GM23248 (cell line): Measurements from ENCODE around the gene EYA4. TPM values are rescaled to one million over a fixed set of nuclear protein-coding genes. Genes with fewer than 3 reads are reported as not detected.

ENCODE experiments used
- DNase-seq: peaks from one replicate; pipeline ENCODE4 v3.0.0-alpha.2; 2015
- H2AFZ ChIP-seq: fragments of 200-600 bp; sonication (generic); 2 replicates; pipeline ENCODE4 v1.6.1; 2016; ENCODE audit warnings: antibody characterized with exemption
- H3F3A ChIP-seq: fragments of 200-600 bp; sonication (generic); 2 replicates; pipeline ENCODE4 v1.6.1; 2016; ENCODE audit warnings: mild to moderate bottlenecking, antibody characterized with exemption, mixed run types; ENCODE audit not compliant: insufficient read depth
- H3K27ac ChIP-seq: fragments of 200-600 bp; sonication (generic); 2 replicates; pipeline ENCODE4 v1.5.1; 2016; ENCODE audit warnings: mild to moderate bottlenecking
- H3K27me3 ChIP-seq: fragments of 200-600 bp; sonication (generic); replicated peaks from 2 replicates; pipeline ENCODE4 v1.6.1; 2016; ENCODE audit warnings: mild to moderate bottlenecking; ENCODE audit not compliant: insufficient read depth
- H3K36me3 ChIP-seq: fragments of 200-600 bp; sonication (generic); 2 replicates; pipeline ENCODE4 v1.6.1; 2016; ENCODE audit warnings: low read depth, mild to moderate bottlenecking
- H3K4me1 ChIP-seq: fragments of 200-600 bp; sonication (generic); 2 replicates; pipeline ENCODE4 v1.6.1; 2016; ENCODE audit warnings: mild to moderate bottlenecking; ENCODE audit not compliant: insufficient read depth
- H3K4me2 ChIP-seq: fragments of 200-600 bp; sonication (generic); one replicate; pipeline ENCODE4 v1.6.1; 2016; ENCODE audit warnings: mild to moderate bottlenecking; ENCODE audit not compliant: unreplicated experiment
- H3K4me3 ChIP-seq: fragments of 200-600 bp; sonication (generic); 2 replicates; pipeline ENCODE4 v1.5.1; 2016; ENCODE audit warnings: mild to moderate bottlenecking
- H3K79me2 ChIP-seq: fragments of 200-600 bp; sonication (generic); 2 replicates; pipeline ENCODE4 v1.6.1; 2016; ENCODE audit warnings: mild to moderate bottlenecking; ENCODE audit not compliant: insufficient read depth
- H3K9ac ChIP-seq: fragments of 200-600 bp; sonication (generic); 2 replicates; pipeline ENCODE4 v1.6.1; 2016; ENCODE audit warnings: mild to moderate bottlenecking
- H3K9me2 ChIP-seq: fragments of 200-600 bp; sonication (generic); 2 replicates; pipeline ENCODE4 v1.6.1; 2016; ENCODE audit warnings: mixed run types, mild to moderate bottlenecking, moderate library complexity; ENCODE audit not compliant: insufficient read depth
- H3K9me3 ChIP-seq: fragments of 200-600 bp; sonication (generic); one replicate; pipeline ENCODE4 v1.6.1; 2017; ENCODE audit warnings: low read depth
- H4K20me1 ChIP-seq: fragments of 200-600 bp; sonication (generic); 2 replicates; pipeline ENCODE4 v1.6.0; 2016; ENCODE audit not compliant: insufficient read depth
- EZH2 ChIP-seq: fragments of 200-600 bp; sonication (generic); IDR thresholded peaks from 2 replicates; pipeline ENCODE4 v1.6.1; 2018; ENCODE audit warnings: antibody characterized with exemption, mild to moderate bottlenecking; ENCODE audit not compliant: insufficient read depth, poor library complexity, severe bottlenecking
- EZH2phosphoT487 ChIP-seq: fragments of 200-600 bp; sonication (generic); IDR thresholded peaks from 2 replicates; pipeline ENCODE4 v1.6.1; 2018; ENCODE audit warnings: antibody characterized with exemption, moderate library complexity, mild to moderate bottlenecking, low read depth; ENCODE audit not compliant: insufficient read depth
- WGBS, 2 experiments: methylation state at CpG; one replicate each; pipeline ENCODE4 v1.1.6; 2015 to 2017; ENCODE audit warnings: low lambda C conversion rate in 2 of 2, low coverage in 1 of 2; ENCODE audit errors: missing lambda C conversion rate in 2 of 2; 5-methylcytosine and 5-hydroxymethylcytosine counted together
- in situ Hi-C: fragments of 300-500 bp; cut with MboI; formaldehyde crosslinking; loops from 2 replicates; pipeline ENCODE4 v1.15.0; 2020
- polyA plus RNA-seq: library from polyadenylated mRNA; unstranded; fragments of >200 nt; fragmentation: Nextera tagmentation; extraction: Ambion mirVana; gene quantifications from 2 replicates; pipeline ENCODE4 v1.2.1, GENCODE V29; 2016
- total RNA-seq: library from RNA; depleted of rRNA; stranded (reverse); fragments of >200 nt; shearing (Covaris generic); gene quantifications from 2 replicates; pipeline ENCODE4 v1.2.3, GENCODE V29; 2014

EYA4 gene
- total and polyA plus RNA-seq, 2 experiments from 2014 or later: not detected

GRCh38 chr6:133306931-133307330, 65.8 kb downstream of the EYA4 start:
- Histone ChIP-seq H3K9me2 (no peaks in the 10 kb centered on the region), H3K9me3 (no peaks in the 10 kb centered on the region), H2AFZ (no peak overlapping the region), H3K4me2 (no peak overlapping the region), H3K27ac (no peak overlapping the region), H3K9ac (no peak overlapping the region), H3K4me1 (no peaks in the 10 kb centered on the region), H3K36me3 (no peaks in the 10 kb centered on the region), H3K4me3 (no peak overlapping the region), H3K27me3 (0 out of 2 replicates have a peak, but pooled peaks cover 24% of the 10 kb centered on the region), H3F3A (no peaks in the 10 kb centered on the region), H4K20me1 (no peaks in the 10 kb centered on the region), H3K79me2 (no peaks in the 10 kb centered on the region)
- DNase-seq: no peak
- WGBS, 2 experiments: 7 to 11% methylated on average over 5 of the region's 5 CpGs
- in situ Hi-C loops: no loop called here
- TF ChIP-seq EZH2phosphoT487 (no peak), EZH2 (no peak)

GRCh38 chr6:133309579-133309978, 68.4 kb downstream of the EYA4 start:
- TF ChIP-seq EZH2: no peak
- Histone ChIP-seq H3K4me2 (no peak overlapping the region), H3K9me2 (no peaks in the 10 kb centered on the region), H3K4me3 (no peak overlapping the region), H3K9me3 (no peaks in the 10 kb centered on the region), H3K79me2 (no peaks in the 10 kb centered on the region), H4K20me1 (no peaks in the 10 kb centered on the region), H3K9ac (no peak overlapping the region), H3K27ac (no peak overlapping the region), H3K4me1 (no peaks in the 10 kb centered on the region), H3F3A (no peaks in the 10 kb centered on the region), H3K27me3 (peaks cover 19% of the 10 kb centered on the region; the same call in 1 of the 2 replicates), H2AFZ (no peak overlapping the region), H3K36me3 (no peaks in the 10 kb centered on the region)
- 15 to 16% methylated on average over 3 of the region's 3 CpGs for WGBS, 2 experiments
- no peak for DNase-seq
- in situ Hi-C loops: no loop called here

GRCh38 chr6:133312006-133312405, 70.8 kb downstream of the EYA4 start:
- H4K20me1 ChIP-seq: no peaks in the 10 kb centered on the region
- no peak overlapping the region for H3K27ac ChIP-seq
- H3K27me3 ChIP-seq: peaks cover 16% of the 10 kb centered on the region; the same call in 1 of the 2 replicates
- H3K9me2 ChIP-seq: no peaks in the 10 kb centered on the region
- in situ Hi-C loops: no loop called here
- no peak for TF ChIP-seq EZH2
- TF ChIP-seq EZH2phosphoT487: no peak
- H3K9ac ChIP-seq: no peak overlapping the region
- H2AFZ ChIP-seq: no peak overlapping the region
- H3K4me3 ChIP-seq: no peak overlapping the region
- no peak overlapping the region for H3K4me2 ChIP-seq
- H3F3A ChIP-seq: no peaks in the 10 kb centered on the region
- no peaks in the 10 kb centered on the region for H3K36me3 ChIP-seq
- H3K9me3 ChIP-seq: no peaks in the 10 kb centered on the region
- DNase-seq: no peak
- H3K4me1 ChIP-seq: no peaks in the 10 kb centered on the region
- H3K79me2 ChIP-seq: no peaks in the 10 kb centered on the region
- WGBS, 2 experiments: 74 to 86% methylated on average over 3 of the region's 3 CpGs

- H4K20me1 ChIP-seq: no peaks in the 10 kb centered on the region
- DNase-seq: no peak
- WGBS, 2 experiments: 64 to 71% methylated on average over 1 of the region's 1 CpG
- no peaks in the 10 kb centered on the region for H3K36me3 ChIP-seq
- no peak overlapping the region for H3K4me2 ChIP-seq
- no peaks in the 10 kb centered on the region for H3K4me1 ChIP-seq
- TF ChIP-seq EZH2 (no peak), EZH2phosphoT487 (no peak)
- H3K9me3 ChIP-seq: no peaks in the 10 kb centered on the region
- H3K9ac ChIP-seq: no peak overlapping the region
- no peaks in the 10 kb centered on the region for H3F3A ChIP-seq
- no peaks in the 10 kb centered on the region for H3K9me2 ChIP-seq
- no peak overlapping the region for H3K4me3 ChIP-seq
- in situ Hi-C loops: no loop called here
- no peak overlapping the region for H3K27ac ChIP-seq
- no peaks in the 10 kb centered on the region for H3K79me2 ChIP-seq
- no peak overlapping the region for H2AFZ ChIP-seq
- peaks cover 12% of the 10 kb centered on the region; the same call in 1 of the 2 replicates for H3K27me3 ChIP-seq
Measured at GRCh38 chr6:133313068-133313467, 71.9 kb downstream of the EYA4 start.

DNA sequence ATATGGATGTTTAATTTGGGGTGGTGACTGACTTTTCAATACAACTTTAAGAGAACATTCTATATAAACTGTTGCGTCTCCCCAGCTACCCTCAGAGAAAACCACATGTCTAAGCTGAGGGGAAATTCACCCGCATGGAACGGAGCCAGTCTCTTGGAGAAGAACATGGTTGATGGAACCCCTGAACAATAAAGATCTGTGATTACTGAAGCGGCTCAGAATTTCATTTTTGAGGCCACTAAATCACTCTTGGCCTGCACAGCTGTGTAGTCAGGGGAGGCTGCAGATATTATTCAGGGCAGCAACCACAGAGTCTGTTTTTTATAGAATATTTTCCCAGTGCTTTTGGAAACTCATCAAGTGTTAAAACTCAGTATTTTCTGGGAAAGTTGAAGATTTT, 73.8 kb downstream of the EYA4 start:
- no peaks in the 10 kb centered on the region for H3K79me2 ChIP-seq
- no peaks in the 10 kb centered on the region for H3K4me1 ChIP-seq
- 60 to 65% methylated on average over 4 of the region's 4 CpGs for WGBS, 2 experiments
- no peaks in the 10 kb centered on the region for H4K20me1 ChIP-seq
- no peak for DNase-seq
- H3K27me3 ChIP-seq: peaks cover 17% of the 10 kb centered on the region; the same call in 1 of the 2 replicates
- H2AFZ ChIP-seq: no peak overlapping the region
- in situ Hi-C loops: no loop called here
- no peaks in the 10 kb centered on the region for H3F3A ChIP-seq
- H3K4me2 ChIP-seq: no peak overlapping the region
- no peak overlapping the region for H3K9ac ChIP-seq
- H3K27ac ChIP-seq: no peak overlapping the region
- H3K36me3 ChIP-seq: no peaks in the 10 kb centered on the region
- no peaks in the 10 kb centered on the region for H3K9me3 ChIP-seq
- no peaks in the 10 kb centered on the region for H3K9me2 ChIP-seq
- H3K4me3 ChIP-seq: no peak overlapping the region
- TF ChIP-seq EZH2phosphoT487: no peak
- TF ChIP-seq EZH2: no peak
